ENCODE results near the gene LDB2.

- TF ChIP-seq POLR2A (IDR thresholded peaks at IDR 0.05) (no peak), CTCF (IDR thresholded peaks at IDR 0.05) (no peak)
These were observed 97.1 kb downstream of the LDB2 start for GRCh38 chr4:16801356-16801755.
